ENCODE measurements around the gene RAB12. TPM values are rescaled to one million over a fixed set of nuclear protein-coding genes. Genes with fewer than 3 reads are reported as not detected.

Gene RAB12
- total and polyA plus RNA-seq, 2 of the 13 experiments (the other 11 are each of a cell fraction or from before 2014, with no cell fraction given), result 9.5 to 25.3 TPM

- TF ChIP-seq, protein P1, sequence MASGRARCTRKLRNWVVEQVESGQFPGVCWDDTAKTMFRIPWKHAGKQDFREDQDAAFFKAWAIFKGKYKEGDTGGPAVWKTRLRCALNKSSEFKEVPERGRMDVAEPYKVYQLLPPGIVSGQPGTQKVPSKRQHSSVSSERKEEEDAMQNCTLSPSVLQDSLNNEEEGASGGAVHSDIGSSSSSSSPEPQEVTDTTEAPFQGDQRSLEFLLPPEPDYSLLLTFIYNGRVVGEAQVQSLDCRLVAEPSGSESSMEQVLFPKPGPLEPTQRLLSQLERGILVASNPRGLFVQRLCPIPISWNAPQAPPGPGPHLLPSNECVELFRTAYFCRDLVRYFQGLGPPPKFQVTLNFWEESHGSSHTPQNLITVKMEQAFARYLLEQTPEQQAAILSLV (CRISPR knock-in tag; IDR thresholded peaks at IDR 0.05; ENCODE audit: borderline replicate concordance), result no peak
- TF ChIP-seq SALL1 (CRISPR knock-in tag; IDR thresholded peaks at IDR 0.05) (no peak), YEATS4 (CRISPR knock-in tag; IDR thresholded peaks at IDR 0.05; ENCODE audit: borderline replicate concordance) (0 out of 2 replicates have a peak, but pooled peaks have one; percentile 13), MTA1 (CRISPR knock-in tag; IDR thresholded peaks at IDR 0.05; ENCODE audit: borderline replicate concordance) (no peak), CEBPB (IDR thresholded peaks at IDR 0.05; ENCODE audit: borderline replicate concordance, low read depth, low read length) (no peak), ZNF383 (CRISPR knock-in tag; IDR thresholded peaks at IDR 0.05; ENCODE audit: borderline replicate concordance) (no peak), ASH2L (IDR thresholded peaks at IDR 0.05; ENCODE audit: insufficient read length, low read depth, low read length) (peak; percentile 38), AGO2 (optimal IDR thresholded peaks at IDR 0.05; ENCODE audit: low read depth, low read length) (peak; percentile 61), ZSCAN30 (CRISPR knock-in tag; IDR thresholded peaks at IDR 0.05) (no peak), PHF8 (CRISPR knock-in tag; IDR thresholded peaks at IDR 0.05) (peak; percentile 69; the same call in 1 of the 2 replicates), JUNB (CRISPR knock-in tag; IDR thresholded peaks at IDR 0.05; ENCODE audit: borderline replicate concordance) (no peak), ZNF18 (CRISPR knock-in tag; IDR thresholded peaks at IDR 0.05; ENCODE audit: insufficient replicate concordance) (no peak)
- TF ChIP-seq, protein P2, sequence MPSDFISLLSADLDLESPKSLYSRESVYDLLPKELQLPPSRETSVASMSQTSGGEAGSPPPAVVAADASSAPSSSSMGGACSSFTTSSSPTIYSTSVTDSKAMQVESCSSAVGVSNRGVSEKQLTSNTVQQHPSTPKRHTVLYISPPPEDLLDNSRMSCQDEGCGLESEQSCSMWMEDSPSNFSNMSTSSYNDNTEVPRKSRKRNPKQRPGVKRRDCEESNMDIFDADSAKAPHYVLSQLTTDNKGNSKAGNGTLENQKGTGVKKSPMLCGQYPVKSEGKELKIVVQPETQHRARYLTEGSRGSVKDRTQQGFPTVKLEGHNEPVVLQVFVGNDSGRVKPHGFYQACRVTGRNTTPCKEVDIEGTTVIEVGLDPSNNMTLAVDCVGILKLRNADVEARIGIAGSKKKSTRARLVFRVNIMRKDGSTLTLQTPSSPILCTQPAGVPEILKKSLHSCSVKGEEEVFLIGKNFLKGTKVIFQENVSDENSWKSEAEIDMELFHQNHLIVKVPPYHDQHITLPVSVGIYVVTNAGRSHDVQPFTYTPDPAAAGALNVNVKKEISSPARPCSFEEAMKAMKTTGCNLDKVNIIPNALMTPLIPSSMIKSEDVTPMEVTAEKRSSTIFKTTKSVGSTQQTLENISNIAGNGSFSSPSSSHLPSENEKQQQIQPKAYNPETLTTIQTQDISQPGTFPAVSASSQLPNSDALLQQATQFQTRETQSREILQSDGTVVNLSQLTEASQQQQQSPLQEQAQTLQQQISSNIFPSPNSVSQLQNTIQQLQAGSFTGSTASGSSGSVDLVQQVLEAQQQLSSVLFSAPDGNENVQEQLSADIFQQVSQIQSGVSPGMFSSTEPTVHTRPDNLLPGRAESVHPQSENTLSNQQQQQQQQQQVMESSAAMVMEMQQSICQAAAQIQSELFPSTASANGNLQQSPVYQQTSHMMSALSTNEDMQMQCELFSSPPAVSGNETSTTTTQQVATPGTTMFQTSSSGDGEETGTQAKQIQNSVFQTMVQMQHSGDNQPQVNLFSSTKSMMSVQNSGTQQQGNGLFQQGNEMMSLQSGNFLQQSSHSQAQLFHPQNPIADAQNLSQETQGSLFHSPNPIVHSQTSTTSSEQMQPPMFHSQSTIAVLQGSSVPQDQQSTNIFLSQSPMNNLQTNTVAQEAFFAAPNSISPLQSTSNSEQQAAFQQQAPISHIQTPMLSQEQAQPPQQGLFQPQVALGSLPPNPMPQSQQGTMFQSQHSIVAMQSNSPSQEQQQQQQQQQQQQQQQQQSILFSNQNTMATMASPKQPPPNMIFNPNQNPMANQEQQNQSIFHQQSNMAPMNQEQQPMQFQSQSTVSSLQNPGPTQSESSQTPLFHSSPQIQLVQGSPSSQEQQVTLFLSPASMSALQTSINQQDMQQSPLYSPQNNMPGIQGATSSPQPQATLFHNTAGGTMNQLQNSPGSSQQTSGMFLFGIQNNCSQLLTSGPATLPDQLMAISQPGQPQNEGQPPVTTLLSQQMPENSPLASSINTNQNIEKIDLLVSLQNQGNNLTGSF (CRISPR knock-in tag; IDR thresholded peaks at IDR 0.05), result 0 out of 2 replicates have a peak, but pooled peaks have one; percentile 35
- TF ChIP-seq, protein P3, sequence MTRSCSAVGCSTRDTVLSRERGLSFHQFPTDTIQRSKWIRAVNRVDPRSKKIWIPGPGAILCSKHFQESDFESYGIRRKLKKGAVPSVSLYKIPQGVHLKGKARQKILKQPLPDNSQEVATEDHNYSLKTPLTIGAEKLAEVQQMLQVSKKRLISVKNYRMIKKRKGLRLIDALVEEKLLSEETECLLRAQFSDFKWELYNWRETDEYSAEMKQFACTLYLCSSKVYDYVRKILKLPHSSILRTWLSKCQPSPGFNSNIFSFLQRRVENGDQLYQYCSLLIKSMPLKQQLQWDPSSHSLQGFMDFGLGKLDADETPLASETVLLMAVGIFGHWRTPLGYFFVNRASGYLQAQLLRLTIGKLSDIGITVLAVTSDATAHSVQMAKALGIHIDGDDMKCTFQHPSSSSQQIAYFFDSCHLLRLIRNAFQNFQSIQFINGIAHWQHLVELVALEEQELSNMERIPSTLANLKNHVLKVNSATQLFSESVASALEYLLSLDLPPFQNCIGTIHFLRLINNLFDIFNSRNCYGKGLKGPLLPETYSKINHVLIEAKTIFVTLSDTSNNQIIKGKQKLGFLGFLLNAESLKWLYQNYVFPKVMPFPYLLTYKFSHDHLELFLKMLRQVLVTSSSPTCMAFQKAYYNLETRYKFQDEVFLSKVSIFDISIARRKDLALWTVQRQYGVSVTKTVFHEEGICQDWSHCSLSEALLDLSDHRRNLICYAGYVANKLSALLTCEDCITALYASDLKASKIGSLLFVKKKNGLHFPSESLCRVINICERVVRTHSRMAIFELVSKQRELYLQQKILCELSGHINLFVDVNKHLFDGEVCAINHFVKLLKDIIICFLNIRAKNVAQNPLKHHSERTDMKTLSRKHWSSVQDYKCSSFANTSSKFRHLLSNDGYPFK (CRISPR knock-in tag; IDR thresholded peaks at IDR 0.05; ENCODE audit: borderline replicate concordance), result 0 out of 2 replicates have a peak, but pooled peaks have one; percentile 26
- TF ChIP-seq, protein P4, sequence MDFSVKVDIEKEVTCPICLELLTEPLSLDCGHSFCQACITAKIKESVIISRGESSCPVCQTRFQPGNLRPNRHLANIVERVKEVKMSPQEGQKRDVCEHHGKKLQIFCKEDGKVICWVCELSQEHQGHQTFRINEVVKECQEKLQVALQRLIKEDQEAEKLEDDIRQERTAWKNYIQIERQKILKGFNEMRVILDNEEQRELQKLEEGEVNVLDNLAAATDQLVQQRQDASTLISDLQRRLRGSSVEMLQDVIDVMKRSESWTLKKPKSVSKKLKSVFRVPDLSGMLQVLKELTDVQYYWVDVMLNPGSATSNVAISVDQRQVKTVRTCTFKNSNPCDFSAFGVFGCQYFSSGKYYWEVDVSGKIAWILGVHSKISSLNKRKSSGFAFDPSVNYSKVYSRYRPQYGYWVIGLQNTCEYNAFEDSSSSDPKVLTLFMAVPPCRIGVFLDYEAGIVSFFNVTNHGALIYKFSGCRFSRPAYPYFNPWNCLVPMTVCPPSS (IDR thresholded peaks at IDR 0.05), result no peak
Measured at GRCh38 chr18:8609659-8610458, 622 bp downstream of the RAB12 start (continued).

Measured in HepG2 (cell line).